ENCODE results near the gene KLHL26. TPM values are rescaled to one million over a fixed set of nuclear protein-coding genes. Genes with fewer than 3 reads are reported as not detected.

Gene KLHL26
- total and polyA plus RNA-seq, 5 experiments from 2014 or later = 3.3 to 13.9 (median 5.7) TPM

DNA sequence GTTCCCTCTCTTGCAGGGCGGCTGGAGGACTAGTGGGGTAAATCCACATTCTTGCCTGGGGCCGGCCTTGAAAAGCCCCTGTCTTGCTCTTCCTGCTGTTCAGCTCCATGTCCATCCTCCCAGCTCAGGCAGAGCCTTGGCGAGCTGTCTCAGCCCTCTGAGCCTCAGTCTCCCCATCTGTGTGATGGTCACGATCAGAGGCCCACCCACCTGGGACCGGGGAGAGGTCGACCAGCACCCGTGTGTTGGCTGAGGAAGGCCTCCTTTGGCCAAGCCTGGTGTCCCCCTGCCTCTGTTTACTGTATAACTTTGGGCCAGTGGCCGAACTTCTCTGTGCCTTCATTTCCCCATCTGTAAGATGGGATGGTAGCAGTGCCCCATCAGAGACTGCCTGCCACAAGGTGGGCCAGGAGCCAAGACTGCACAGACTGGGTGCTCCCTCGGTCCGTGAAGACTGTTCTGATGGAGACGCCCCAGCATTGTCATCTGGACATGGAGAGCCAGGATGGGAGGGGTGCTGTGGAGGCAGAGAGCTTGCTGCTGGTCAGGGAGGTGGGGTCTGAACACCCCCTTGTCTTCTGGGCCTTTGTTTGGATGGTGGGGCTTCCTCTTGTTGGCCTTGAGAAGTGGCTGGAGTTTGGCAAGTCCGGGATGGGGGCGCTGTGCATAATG is 18.5 kb downstream of the KLHL26 start:
- Mint-ChIP-seq H3K27ac (peak overlapping the region in 1 of 10 donors; percentile 73), H3K27me3 (no peaks in the 10 kb centered on the region), H3K36me3 (no peaks in the 10 kb centered on the region), H3K9me3 (no peaks in the 10 kb centered on the region), H3K4me3 (no peak overlapping the region), H3K4me1 (peaks cover 18 to 29% (median 26%) of the 10 kb centered on the region in 4 donors)
- ATAC-seq = no peak
- POLR2A ChIA-PET = interaction anchor here (0.6 kb wide), 1 partner anchor 108 kb away, joined by 3 read pairs; no protein-coding TSS in a partner anchor
- no peak for DNase-seq

DNA sequence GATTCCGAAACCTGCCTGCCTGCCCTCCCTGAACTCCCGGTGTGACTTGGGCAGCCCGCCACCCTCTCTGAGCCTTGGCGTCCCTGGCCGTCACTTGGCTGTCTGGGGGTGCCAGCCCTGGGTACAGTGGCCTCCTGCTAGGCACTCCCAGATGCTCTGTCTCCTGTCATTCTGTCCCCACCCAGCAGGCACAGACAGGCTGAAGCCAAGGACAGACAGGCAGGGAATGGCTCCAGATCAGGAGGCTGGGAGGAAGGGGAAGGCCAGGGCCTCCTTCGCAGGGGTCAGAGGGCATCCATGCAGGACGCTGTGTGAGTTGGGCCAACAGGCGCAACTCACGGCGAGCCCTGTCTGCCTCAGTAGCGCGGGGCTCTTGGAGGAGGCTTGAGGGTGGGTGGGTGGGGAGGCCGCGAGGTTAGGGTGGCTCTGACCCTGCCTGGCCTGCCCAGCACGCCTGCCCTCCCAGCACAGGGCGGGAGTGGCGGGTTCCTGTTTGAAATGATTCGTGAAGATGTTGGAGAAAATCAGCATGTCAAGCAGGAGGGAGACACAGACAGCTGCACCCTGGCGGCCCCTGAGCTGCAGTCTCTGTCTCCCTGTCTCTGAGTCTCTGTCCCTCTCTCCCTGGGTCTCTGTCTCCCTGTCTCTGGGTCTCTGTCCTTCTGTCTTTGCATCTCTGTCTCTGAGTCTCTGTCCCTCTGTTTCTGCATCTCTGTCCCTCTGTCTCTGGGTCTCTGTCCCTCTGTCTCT is 19.7 kb downstream of the KLHL26 start:
- Mint-ChIP-seq H3K4me1 (peaks cover 20 to 33% (median 30%) of the 10 kb centered on the region in 4 donors), H3K4me3 (no peak overlapping the region), H3K36me3 (no peaks in the 10 kb centered on the region), H3K27me3 (no peaks in the 10 kb centered on the region), H3K27ac (peak overlapping the region in 4 of 10 donors; percentile 20 to 86 (median 74)), H3K9me3 (no peaks in the 10 kb centered on the region)
- DNase-seq = no peak
- POLR2A ChIA-PET = no interaction called here
- ATAC-seq = no peak

DNA sequence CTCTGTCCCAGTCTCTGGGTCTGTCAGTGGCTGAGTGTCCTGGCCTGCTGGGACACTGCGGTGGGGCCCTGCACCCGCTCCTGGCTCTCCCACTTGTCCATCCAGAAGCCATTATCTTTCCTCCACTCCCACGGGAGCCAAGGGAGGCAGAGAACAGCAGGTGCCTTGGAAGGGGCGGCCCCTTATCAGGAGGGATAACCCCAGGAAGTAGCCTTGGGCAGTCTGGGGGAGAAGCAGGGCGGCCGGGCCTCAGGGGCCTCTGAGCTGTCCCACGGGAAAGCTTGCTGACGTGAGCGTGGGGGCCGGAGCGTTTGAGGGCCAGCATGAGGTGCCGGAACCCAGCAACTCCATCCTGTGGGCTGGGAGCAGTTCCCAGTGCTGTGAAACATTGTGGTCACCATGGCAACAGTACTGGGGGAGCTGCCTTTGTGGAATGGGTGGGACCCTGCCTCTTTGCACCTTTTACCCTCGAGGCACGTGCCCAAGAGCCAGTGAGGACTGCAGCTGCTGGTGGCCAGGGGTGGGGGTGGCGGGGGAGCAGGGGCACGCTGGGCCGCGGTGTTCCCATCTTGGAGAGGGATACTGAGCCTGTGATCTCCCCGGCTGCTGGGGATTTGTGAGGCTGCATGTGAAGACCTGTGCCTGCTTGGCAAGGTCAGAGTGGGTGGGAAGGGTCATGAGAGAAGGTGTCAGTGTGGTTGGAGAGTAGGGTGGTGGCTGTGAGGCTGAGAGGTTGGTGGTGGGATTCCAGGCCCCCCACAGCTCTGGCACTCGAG is 20.9 kb downstream of the KLHL26 start:
- Mint-ChIP-seq H3K9me3 (no peaks in the 10 kb centered on the region), H3K36me3 (no peaks in the 10 kb centered on the region), H3K27ac (peak overlapping the region in 2 of 10 donors; percentile 69 to 91), H3K4me1 (peaks cover 20 to 38% (median 30%) of the 10 kb centered on the region in 4 donors), H3K4me3 (no peak overlapping the region), H3K27me3 (no peaks in the 10 kb centered on the region)
- no peak for DNase-seq
- ATAC-seq = no peak
- POLR2A ChIA-PET = interaction anchor here (0.6 kb wide), 1 partner anchor 118 kb away, joined by 3 read pairs; no protein-coding TSS in a partner anchor

DNA sequence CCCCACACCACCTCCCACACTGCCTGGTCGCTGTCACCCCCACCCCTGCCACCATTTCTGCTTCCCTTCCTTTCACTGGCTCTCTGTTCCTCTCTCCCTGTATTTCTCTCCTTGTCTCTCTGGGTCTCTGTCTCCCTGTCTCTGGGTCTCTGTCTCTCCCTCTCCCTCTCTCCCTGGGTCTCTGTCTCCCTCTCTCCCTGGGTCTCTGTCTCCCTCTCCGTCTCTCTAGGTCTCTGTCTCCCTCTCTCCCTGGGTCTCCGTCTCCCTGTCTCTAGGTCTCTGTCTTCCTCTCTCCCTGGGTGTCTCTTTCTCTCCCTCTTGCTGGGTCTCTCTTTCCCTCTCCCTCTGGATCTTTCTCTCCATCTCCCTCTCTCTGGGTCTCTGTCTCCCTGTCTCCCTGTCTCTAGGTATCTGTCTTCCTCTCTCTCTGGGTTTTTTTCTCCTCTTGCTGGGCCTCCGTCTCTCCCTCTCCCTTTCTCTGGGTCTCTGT is 21.6 kb downstream of the KLHL26 start:
- H3K27ac Mint-ChIP-seq = peak overlapping the region in 6 of 10 donors; percentile 1 to 69 (median 40)
- DNase-seq (no peak), ATAC-seq (no peak)
- H3K4me3 Mint-ChIP-seq = peak overlapping the region in 1 of 10 donors; percentile 58
- H3K9me3 Mint-ChIP-seq = no peaks in the 10 kb centered on the region
- H3K27me3 Mint-ChIP-seq = no peaks in the 10 kb centered on the region
- POLR2A ChIA-PET = no interaction called here
- H3K36me3 Mint-ChIP-seq = no peaks in the 10 kb centered on the region
- H3K4me1 Mint-ChIP-seq = peaks cover 22 to 39% (median 34%) of the 10 kb centered on the region in 4 donors

DNA sequence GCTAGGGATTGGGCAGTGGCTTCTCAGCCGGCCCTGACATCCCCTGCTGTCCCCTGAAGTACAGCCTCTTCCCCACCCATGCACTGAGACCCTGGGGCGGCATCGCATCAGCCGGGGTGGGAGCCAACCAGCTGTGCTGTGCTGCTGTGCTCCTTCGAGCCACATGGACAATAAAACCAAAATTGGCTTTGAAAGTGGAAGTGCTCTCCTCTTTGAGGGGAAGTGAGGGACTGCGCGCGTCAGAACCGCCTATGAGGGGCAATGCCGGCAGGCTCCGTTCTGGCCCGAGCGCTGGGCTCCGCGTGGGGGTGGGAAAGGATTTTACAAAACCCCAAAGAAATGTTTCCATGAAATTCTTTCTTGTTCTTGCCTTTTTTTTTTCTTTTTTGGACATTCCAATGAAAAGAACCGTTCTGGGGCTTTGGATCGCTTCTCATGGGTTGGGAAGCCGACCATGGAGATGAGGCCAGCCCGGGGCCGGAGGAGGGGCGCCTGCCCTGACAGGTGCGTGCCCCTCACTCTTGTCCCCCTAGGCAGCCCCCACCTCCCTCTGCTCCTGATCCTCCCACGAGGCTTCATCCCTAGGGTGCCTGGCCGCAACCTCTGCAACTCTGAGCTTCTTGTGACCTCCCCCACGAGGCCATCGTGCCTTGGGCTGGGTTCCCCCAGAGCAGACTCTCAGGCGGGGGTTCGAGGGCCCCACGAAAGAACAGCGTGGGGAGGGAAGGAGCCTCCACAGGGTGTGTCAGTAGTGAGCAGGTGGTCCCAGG is 22.6 kb downstream of the KLHL26 start:
- no peaks in the 10 kb centered on the region for H3K9me3 Mint-ChIP-seq
- no peaks in the 10 kb centered on the region for H3K36me3 Mint-ChIP-seq
- H3K4me1 Mint-ChIP-seq = peaks cover 30 to 48% (median 41%) of the 10 kb centered on the region in 4 donors
- peak overlapping the region in 1 of 10 donors; percentile 15 for H3K4me3 Mint-ChIP-seq
- H3K27me3 Mint-ChIP-seq = no peaks in the 10 kb centered on the region
- no peak for DNase-seq
- H3K27ac Mint-ChIP-seq = peak overlapping the region in 6 of 10 donors; percentile 35 to 85 (median 68)
- no peak for ATAC-seq
- POLR2A ChIA-PET = no interaction called here

DNA sequence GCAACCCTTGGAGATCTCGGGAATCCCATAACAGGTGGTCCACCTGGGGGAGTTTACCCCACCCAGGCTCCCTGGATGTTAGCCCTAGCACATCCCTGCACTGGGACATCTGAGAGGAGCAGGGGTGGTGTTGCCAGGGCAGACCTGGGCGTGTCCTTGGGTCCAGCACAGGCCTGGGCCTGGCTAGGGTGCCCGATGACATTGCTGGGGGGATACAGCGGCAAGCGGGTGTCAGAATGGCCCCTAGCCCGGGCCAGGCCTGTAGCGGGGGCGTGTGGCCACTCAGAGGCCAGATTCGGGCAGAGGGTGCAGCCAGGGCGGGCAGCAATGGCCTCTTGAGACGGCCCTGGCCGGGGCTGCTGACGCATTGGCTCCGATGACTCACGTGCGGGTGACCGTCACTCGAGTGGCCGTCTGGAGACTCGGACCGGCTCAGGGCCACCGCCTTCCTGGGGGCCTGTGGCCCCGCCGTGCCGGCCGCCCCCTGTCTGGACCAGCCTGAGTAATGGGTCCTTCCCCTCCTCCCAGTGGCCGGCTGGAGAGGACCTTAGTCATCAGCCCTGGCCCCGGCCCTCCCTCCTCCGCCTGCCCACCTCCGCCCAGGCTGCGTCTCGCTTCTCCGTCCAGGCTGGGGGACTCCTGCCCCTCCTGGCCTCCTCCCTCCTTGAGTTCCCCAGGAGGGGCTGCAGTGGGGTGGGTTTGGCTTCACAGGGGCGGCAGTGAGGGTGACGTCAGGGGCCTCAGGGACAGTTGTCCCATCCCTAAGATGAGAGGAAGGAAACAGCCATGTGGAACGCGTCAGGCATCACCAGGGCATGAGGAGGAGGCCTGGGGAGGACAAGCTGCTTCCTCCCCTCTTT is 23.5 kb downstream of the KLHL26 start:
- Mint-ChIP-seq H3K4me1 (peaks cover 35 to 49% (median 42%) of the 10 kb centered on the region in 4 donors), H3K4me3 (no peak overlapping the region), H3K27me3 (no peaks in the 10 kb centered on the region), H3K36me3 (no peaks in the 10 kb centered on the region), H3K27ac (peak overlapping the region in 2 of 10 donors; percentile 43 to 46), H3K9me3 (no peaks in the 10 kb centered on the region)
- DNase-seq = no peak
- ATAC-seq = no peak
- POLR2A ChIA-PET = no interaction called here

DNA sequence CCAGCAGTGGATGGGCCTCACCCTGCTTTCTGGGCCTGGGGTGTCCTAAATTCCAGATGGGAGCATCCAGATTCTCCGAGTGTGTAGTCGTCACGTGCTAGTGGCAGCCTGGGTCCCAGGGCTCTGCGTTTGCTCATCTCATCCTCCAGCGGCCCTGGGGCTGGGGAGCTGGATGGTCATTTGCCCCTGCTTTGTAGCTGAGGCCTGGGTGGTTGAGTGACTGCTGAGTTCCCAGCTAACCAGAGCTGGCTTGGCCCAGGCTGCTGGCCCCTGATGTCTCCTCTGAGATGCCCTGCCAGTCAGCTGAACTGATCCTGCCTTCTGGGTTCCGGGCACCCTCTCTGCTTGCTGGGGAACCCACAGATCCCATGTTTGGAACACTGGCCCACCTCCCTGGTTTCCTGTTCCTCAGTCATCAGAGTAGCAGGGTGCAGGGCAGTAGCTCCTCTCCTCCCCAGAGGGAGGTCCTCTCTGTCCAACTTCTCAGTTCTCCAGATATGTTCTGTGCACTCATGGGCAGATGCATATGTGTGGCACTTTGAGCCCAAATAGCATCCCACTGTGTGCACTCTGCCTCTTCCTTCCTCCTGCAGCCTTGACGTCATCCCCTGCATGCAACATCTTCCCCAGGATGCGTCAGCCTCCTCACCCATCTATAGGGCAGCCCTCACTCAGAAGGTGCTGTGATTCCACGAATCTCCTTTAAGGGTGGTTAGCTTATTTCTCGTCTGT is 24.3 kb downstream of the KLHL26 start:
- DNase-seq (no peak), ATAC-seq (no peak)
- peaks cover 35 to 52% (median 43%) of the 10 kb centered on the region in 4 donors for H3K4me1 Mint-ChIP-seq
- H3K4me3 Mint-ChIP-seq = no peak overlapping the region
- H3K9me3 Mint-ChIP-seq = no peaks in the 10 kb centered on the region
- H3K36me3 Mint-ChIP-seq = no peaks in the 10 kb centered on the region
- POLR2A ChIA-PET = no interaction called here
- H3K27me3 Mint-ChIP-seq = no peaks in the 10 kb centered on the region
- peak overlapping the region in 7 of 10 donors; percentile 10 to 80 (median 41) for H3K27ac Mint-ChIP-seq

DNA sequence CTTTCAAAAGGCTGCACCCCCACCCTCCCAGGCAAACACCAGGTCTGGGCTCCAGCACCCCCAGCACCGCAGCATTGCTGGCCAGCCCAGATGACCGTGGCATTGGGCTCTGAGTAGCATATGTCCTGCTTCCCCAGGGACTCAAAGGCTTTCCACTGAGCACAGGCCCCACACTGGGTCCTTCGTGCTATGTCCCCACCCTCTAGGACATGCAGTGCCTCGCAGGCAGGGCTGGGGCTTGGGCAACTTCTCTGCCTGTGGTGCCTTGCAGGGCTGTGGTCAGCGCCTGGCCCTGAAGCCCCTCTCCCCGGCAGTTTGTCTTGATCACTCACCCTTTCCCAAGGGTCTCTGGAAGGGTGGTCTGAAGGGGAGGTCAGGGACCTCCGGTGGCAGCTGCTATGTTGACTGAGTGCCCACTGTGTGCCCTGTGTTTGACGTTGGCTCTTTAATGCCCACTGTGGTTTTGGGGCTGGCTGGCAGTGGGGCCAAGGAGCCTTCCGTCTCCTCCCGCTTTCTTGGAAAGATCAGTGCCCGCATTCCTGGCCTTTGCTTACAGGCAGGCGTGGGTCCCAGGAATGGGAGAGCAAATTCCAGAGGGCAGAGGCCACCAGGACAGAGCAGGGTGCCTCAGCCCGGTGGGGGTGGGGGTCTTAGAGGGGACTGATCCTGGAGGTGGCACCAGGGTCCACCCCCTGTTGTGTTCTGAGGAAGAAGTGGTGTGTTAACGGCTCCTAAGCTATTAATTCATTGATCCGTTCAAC is 26.3 kb downstream of the KLHL26 start:
- H3K36me3 Mint-ChIP-seq = peaks cover 0 to 11% (median 0%) of the 10 kb centered on the region in 3 donors
- peaks cover 28 to 42% (median 36%) of the 10 kb centered on the region in 4 donors for H3K4me1 Mint-ChIP-seq
- ATAC-seq (no peak), DNase-seq (no peak)
- H3K27ac Mint-ChIP-seq = peak overlapping the region in 6 of 10 donors; percentile 6 to 93 (median 52)
- peak overlapping the region in 3 of 10 donors; percentile 24 to 67 (median 26) for H3K4me3 Mint-ChIP-seq
- H3K9me3 Mint-ChIP-seq = no peaks in the 10 kb centered on the region
- H3K27me3 Mint-ChIP-seq = no peaks in the 10 kb centered on the region
- POLR2A ChIA-PET = interaction anchor here (0.5 kb wide), 1 partner anchor 384 kb away, joined by 5 read pairs; no protein-coding TSS in a partner anchor

DNA sequence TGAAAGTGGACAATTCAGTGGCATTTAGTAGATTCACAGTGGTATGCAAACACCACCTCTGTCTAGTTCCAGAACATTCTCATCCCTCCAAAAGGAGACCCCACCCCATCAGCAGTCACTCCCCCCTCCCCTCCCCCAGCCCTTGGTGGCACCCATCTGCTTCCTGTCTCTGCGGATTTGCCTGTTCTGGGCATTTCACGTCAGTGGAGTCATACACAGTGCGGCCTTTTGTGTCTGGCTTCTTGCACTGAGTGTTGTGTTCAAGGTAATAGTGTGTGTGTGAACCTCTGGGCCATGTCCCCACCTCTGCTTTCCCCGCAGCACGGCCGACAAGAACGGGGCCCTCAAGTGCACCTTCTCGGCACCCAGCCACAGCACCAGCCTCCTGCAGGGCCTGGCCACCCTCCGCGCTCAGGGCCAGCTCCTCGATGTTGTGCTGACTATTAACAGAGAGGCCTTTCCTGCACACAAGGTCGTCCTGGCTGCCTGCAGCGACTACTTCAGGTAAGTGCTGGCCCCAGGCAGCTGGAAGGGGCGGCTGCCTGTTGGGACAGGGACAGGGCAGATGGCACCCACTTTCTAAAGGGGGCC is 27.2 kb downstream of the KLHL26 start:
- H3K36me3 Mint-ChIP-seq = peaks cover 0 to 11% (median 0%) of the 10 kb centered on the region in 3 donors
- peaks cover 20 to 33% (median 28%) of the 10 kb centered on the region in 4 donors for H3K4me1 Mint-ChIP-seq
- H3K4me3 Mint-ChIP-seq = peak overlapping the region; percentile 36 to 85 (median 68)
- no peaks in the 10 kb centered on the region for H3K27me3 Mint-ChIP-seq
- H3K27ac Mint-ChIP-seq = peak overlapping the region; percentile 43 to 93 (median 80)
- peak in 6 of 10 donors; percentile 26 to 45 (median 33) for DNase-seq
- POLR2A ChIA-PET = interaction anchor here (0.7 kb wide), 1 partner anchor 37 kb away, joined by 3 read pairs; no protein-coding TSS in a partner anchor
- no peaks in the 10 kb centered on the region for H3K9me3 Mint-ChIP-seq
- ATAC-seq = peak; percentile 67 to 91

DNA sequence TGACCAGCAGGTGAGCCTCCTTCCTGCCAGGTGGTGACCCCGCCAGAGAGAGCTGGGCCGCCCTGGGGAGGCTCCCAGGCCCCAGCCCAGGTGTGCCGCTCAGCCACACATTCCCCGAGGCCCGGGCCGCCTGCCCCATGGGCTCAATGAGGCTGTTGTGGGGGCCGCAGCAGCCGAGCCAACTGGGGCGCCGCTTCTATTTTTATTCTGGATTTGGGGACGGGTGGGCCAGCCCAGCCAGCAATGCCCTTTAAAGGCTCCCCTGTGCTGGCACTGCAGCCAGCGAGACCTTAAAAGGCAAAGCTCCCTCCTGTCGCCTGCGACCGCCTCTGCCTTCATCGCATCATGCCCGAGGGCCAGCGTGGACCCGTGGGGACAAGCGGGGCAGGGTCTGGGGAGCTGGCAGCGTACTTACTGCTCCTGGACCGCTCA is 29.0 kb downstream of the KLHL26 start:
- peaks cover 19 to 33% (median 25%) of the 10 kb centered on the region in 4 donors for H3K4me1 Mint-ChIP-seq
- no peak for ATAC-seq

More for the DNA sequence above, 29.0 kb downstream of the KLHL26 start:
- no peak for DNase-seq
- Mint-ChIP-seq H3K27ac (peak overlapping the region in 2 of 10 donors; percentile 24 to 59), H3K36me3 (peaks cover 0 to 22% (median 7%) of the 10 kb centered on the region in 3 donors), H3K9me3 (no peaks in the 10 kb centered on the region), H3K4me3 (peak overlapping the region in 1 of 10 donors; percentile 10), H3K27me3 (no peaks in the 10 kb centered on the region)
- POLR2A ChIA-PET = no interaction called here

Data from naive thymus-derived CD8-positive, alpha-beta T cell (primary cell).